RWPE1 (cell line): Measurements from ENCODE around the gene CUX1.
"Not testable (repeated sequence)": the region's sequence is repeated elsewhere in the genome, so short reads cannot be mapped to it uniquely, and the experiment has no call there.

ENCODE experiments used
- CTCF ChIA-PET: fragments of 350-600 bp; sonication (Branson Sonifier 250); formaldehyde crosslinking; extraction: SDS; loops from one replicate; lab custom pipeline; 2021; lab: Yijun Ruan, JAX
- POLR2A ChIA-PET: fragments of 400-600 bp; formaldehyde crosslinking; extraction: SDS; loops from one replicate; lab custom pipeline; 2020; ENCODE audit warnings: antibody characterized with exemption; ENCODE audit not compliant: low non-redundant PET; lab: Yijun Ruan, JAX
- DNase-seq: peaks from one replicate; pipeline ENCODE4 v3.0.0; 2012; ENCODE audit warnings: low spot score
- H3K27ac ChIP-seq: fragments of 450-650 bp; 2 replicates; pipeline ENCODE4 v1.5.1; 2017
- CTCF ChIP-seq: fragments of 450-650 bp; conservative IDR thresholded peaks from 2 replicates; pipeline ENCODE4 v1.5.1; 2017; ENCODE audit warnings: low read depth, mild to moderate bottlenecking

The CUX1 gene

GRCh38 chr7:101792051-101792681 is 25.3 kb upstream of the CUX1 start:
- CTCF ChIA-PET = interaction anchor here (0.6 to 1.3 kb wide), 3 partner anchors 48 to 670 kb away, joined by 3 to 4 read pairs (median 4); no protein-coding TSS in a partner anchor
- DNase-seq = peak; percentile 86
- peak overlapping the region; percentile 96 for H3K27ac ChIP-seq
- POLR2A ChIA-PET = interaction anchor here (0.7 kb wide), 1 partner anchor 211 kb away, joined by 3 read pairs; no protein-coding TSS in a partner anchor
- no peak for TF ChIP-seq CTCF

- peak overlapping the region; percentile 96 for H3K27ac ChIP-seq
- ChIA-PET CTCF (interaction anchor here (0.6 to 1.3 kb wide), 2 partner anchors 48 to 49 kb away, joined by 3 to 4 read pairs; no protein-coding TSS in a partner anchor), POLR2A (interaction anchor here (0.7 kb wide), 1 partner anchor 211 kb away, joined by 3 read pairs; no protein-coding TSS in a partner anchor)
- DNase-seq = not testable (repeated sequence)
These were observed 24.7 kb upstream of the CUX1 start for GRCh38 chr7:101792682-101793071.

- ChIA-PET CTCF (interaction anchor here (0.6 kb wide), 1 partner anchor 477 kb away, joined by 3 read pairs; no protein-coding TSS in a partner anchor), POLR2A (no interaction called here)
- H3K27ac ChIP-seq = no peak overlapping the region
- DNase-seq = no peak
- TF ChIP-seq CTCF = no peak
These were observed 22.0 kb upstream of the CUX1 start for GRCh38 chr7:101795461-101795860.

GRCh38 chr7:101798173-101798572 is 19.3 kb upstream of the CUX1 start:
- not testable (repeated sequence) for H3K27ac ChIP-seq, DNase-seq
- ChIA-PET CTCF (interaction anchor here (0.6 kb wide), 1 partner anchor 8 kb away, joined by 6 read pairs; no protein-coding TSS in a partner anchor), POLR2A (interaction anchor here (0.7 kb wide), 1 partner anchor 8 kb away, joined by 3 read pairs; no protein-coding TSS in a partner anchor)

- ChIA-PET CTCF (no interaction called here), POLR2A (no interaction called here)
- DNase-seq = no peak
- no peak overlapping the region for H3K27ac ChIP-seq
- no peak for TF ChIP-seq CTCF
These were observed 14.0 kb upstream of the CUX1 start for GRCh38 chr7:101803203-101804087.

GRCh38 chr7:101804088-101804963 is 13.1 kb upstream of the CUX1 start:
- no peak for DNase-seq
- CTCF ChIA-PET = interaction anchor here (0.6 to 1.2 kb wide), 2 partner anchors 163 to 261 kb away, joined by 3 to 7 read pairs; no protein-coding TSS in a partner anchor
- POLR2A ChIA-PET = no interaction called here
- no peak for TF ChIP-seq CTCF
- H3K27ac ChIP-seq = no peak overlapping the region

GRCh38 chr7:101804967-101805366 is 12.5 kb upstream of the CUX1 start:
- no peak for TF ChIP-seq CTCF
- CTCF ChIA-PET = interaction anchor here (0.7 to 1.2 kb wide), 2 partner anchors 204 to 262 kb away, joined by 3 to 7 read pairs; no protein-coding TSS in a partner anchor
- no peak overlapping the region for H3K27ac ChIP-seq
- POLR2A ChIA-PET = no interaction called here
- DNase-seq = no peak
